ENCODE data around the gene SORBS1.

The SORBS1 gene

DNA sequence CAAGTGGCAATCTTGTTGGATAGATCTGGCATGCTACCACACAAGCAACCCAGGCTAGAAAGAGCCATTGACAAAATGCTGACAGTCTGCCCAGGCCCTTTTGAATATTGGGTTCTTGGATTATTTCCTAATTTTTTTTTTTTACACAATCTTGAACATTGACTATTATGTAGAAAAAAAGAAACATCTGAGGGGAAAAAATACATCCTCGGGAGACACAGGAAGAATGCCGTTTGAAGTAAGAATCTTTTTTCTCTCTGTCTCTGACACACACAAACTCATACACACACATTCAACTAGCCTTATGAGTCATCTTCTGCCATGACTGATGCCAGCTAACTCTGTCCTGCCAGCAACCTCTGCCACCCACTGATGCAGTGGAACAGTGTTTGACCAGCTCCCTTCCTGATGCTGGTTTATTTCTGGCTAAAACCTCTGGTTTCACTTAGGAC, 47.2 kb downstream of the SORBS1 start:
- Histone ChIP-seq H3K4me3 (ENCODE audit: insufficient read depth, low read length, poor library complexity, severe bottlenecking) (no peak overlapping the region), H3K27me3 (ENCODE audit: low read length) (no peaks in the 10 kb centered on the region), H4K20me1 (ENCODE audit: low read depth, low read length) (no peaks in the 10 kb centered on the region), H3K9me2 (replicated peaks; ENCODE audit: insufficient read depth, low read length) (no peaks in the 10 kb centered on the region), H3K79me2 (ENCODE audit: insufficient read depth, low read length) (no peaks in the 10 kb centered on the region), H3K4me2 (ENCODE audit: low read depth, low read length, poor library complexity, severe bottlenecking) (no peak overlapping the region), H3F3A (ENCODE audit: insufficient read depth) (no peaks in the 10 kb centered on the region), H3K9me3 (ENCODE audit: insufficient read depth, low read length) (no peaks in the 10 kb centered on the region), H3K9ac (ENCODE audit: low read length) (no peak overlapping the region), H2AFZ (ENCODE audit: low read depth, low read length, severe bottlenecking) (no peak overlapping the region), H3K27ac (ENCODE audit: low read depth, low read length) (no peak overlapping the region), H3K36me3 (ENCODE audit: low read length) (no peaks in the 10 kb centered on the region)
- TF ChIP-seq EZH2phosphoT487 (conservative IDR thresholded peaks at IDR 0.05; ENCODE audit: low read length) (no peak), CTCF (IDR thresholded peaks at IDR 0.05; ENCODE audit: insufficient read depth, low read length, poor library complexity, severe bottlenecking) (no peak)

DNA sequence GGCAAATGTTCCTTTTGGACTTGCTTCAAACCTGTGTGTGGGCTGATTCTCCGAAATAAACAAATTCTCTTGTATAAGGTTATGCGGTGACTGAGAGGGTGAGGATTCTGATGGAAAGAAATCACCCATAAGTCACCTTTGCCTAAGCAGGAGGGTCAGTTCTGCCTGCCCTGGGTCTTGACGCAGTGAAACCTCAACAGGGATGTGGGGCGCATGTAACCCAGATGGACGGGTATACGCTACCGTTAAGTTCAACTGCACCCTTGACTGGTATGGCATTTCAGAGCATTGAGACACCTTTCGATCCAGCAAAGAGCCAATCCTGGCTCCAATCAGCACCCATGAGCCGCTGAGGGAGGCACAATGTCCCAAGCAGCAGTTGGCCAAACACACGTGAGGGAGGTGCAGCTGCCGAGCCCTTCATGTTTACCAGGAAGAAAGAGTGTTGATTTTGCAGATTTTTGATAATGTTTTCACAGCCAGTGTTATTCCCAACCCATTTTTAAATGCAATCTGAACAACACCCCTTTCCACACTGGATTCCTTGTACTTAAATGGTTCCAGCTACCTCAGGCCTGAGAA, 48.1 kb downstream of the SORBS1 start:
- H3K4me2 ChIP-seq (ENCODE audit: low read depth, low read length, poor library complexity, severe bottlenecking), result no peak overlapping the region
- TF ChIP-seq CTCF (IDR thresholded peaks at IDR 0.05; ENCODE audit: insufficient read depth, low read length, poor library complexity, severe bottlenecking), result no peak
- no peak for TF ChIP-seq EZH2phosphoT487 (conservative IDR thresholded peaks at IDR 0.05; ENCODE audit: low read length)
- H3K9ac ChIP-seq (ENCODE audit: low read length), result no peak overlapping the region
- H3K9me3 ChIP-seq (ENCODE audit: insufficient read depth, low read length), result no peaks in the 10 kb centered on the region
- H3K79me2 ChIP-seq (ENCODE audit: insufficient read depth, low read length), result no peaks in the 10 kb centered on the region
- no peaks in the 10 kb centered on the region for H3K9me2 ChIP-seq (replicated peaks; ENCODE audit: insufficient read depth, low read length)
- H4K20me1 ChIP-seq (ENCODE audit: low read depth, low read length), result no peaks in the 10 kb centered on the region
- no peak overlapping the region for H2AFZ ChIP-seq (ENCODE audit: low read depth, low read length, severe bottlenecking)
- H3F3A ChIP-seq (ENCODE audit: insufficient read depth), result no peaks in the 10 kb centered on the region
- no peaks in the 10 kb centered on the region for H3K27me3 ChIP-seq (ENCODE audit: low read length)
- no peaks in the 10 kb centered on the region for H3K36me3 ChIP-seq (ENCODE audit: low read length)
- H3K4me3 ChIP-seq (ENCODE audit: insufficient read depth, low read length, poor library complexity, severe bottlenecking), result no peak overlapping the region
- no peak overlapping the region for H3K27ac ChIP-seq (ENCODE audit: low read depth, low read length)

- no peak for TF ChIP-seq EZH2phosphoT487 (conservative IDR thresholded peaks at IDR 0.05; ENCODE audit: low read length)
- no peak for TF ChIP-seq CTCF (IDR thresholded peaks at IDR 0.05; ENCODE audit: insufficient read depth, low read length, poor library complexity, severe bottlenecking)
- Histone ChIP-seq H3K4me3 (ENCODE audit: insufficient read depth, low read length, poor library complexity, severe bottlenecking) (no peak overlapping the region), H3K27ac (ENCODE audit: low read depth, low read length) (no peak overlapping the region), H3K4me2 (ENCODE audit: low read depth, low read length, poor library complexity, severe bottlenecking) (no peak overlapping the region), H4K20me1 (ENCODE audit: low read depth, low read length) (no peaks in the 10 kb centered on the region), H3K9me2 (replicated peaks; ENCODE audit: insufficient read depth, low read length) (no peaks in the 10 kb centered on the region), H3K9me3 (ENCODE audit: insufficient read depth, low read length) (no peaks in the 10 kb centered on the region), H2AFZ (ENCODE audit: low read depth, low read length, severe bottlenecking) (no peak overlapping the region), H3K9ac (ENCODE audit: low read length) (no peak overlapping the region), H3K36me3 (ENCODE audit: low read length) (no peaks in the 10 kb centered on the region), H3K27me3 (ENCODE audit: low read length) (no peaks in the 10 kb centered on the region), H3F3A (ENCODE audit: insufficient read depth) (no peaks in the 10 kb centered on the region), H3K79me2 (ENCODE audit: insufficient read depth, low read length) (no peaks in the 10 kb centered on the region)
These were observed 49.9 kb downstream of the SORBS1 start for GRCh38 chr10:95511314-95511713.

Measured in SU-DHL-6 (cell line).